HCT116 (cell line): ENCODE data around the gene YBX1. TPM values are rescaled to one million over a fixed set of nuclear protein-coding genes. Genes with fewer than 3 reads are reported as not detected.
A peak's percentile ranks its signal among the peaks of the same experiment; 100 is the strongest.

Source experiments
- ATAC-seq: fragments of 200-7000 bp; cut with Tn5 transposase; 2 replicates; pipeline ENCODE4 v1.9.1; 2020; ENCODE audit warnings: mild to moderate bottlenecking, moderate library complexity
- BruUV-seq: library from RNA; stranded (reverse); fragments of 400-500 nt; replicated peaks from 2 replicates; lab custom pipeline; 2021; lab: Mats Ljungman, UMichigan
- CTCF ChIA-PET: fragments of 300-600 bp; sonication (Branson Sonifier 250); formaldehyde crosslinking; loops from one replicate; lab custom pipeline; 2021; ENCODE audit warnings: antibody characterized with exemption; lab: Charles Lee
- POLR2A ChIA-PET: fragments of 300-600, 350-600 bp; sonication (Branson Sonifier 250); formaldehyde crosslinking; loops from one replicate; lab custom pipeline; 2021; ENCODE audit warnings: antibody characterized with exemption; lab: Charles Lee
- RAD21 ChIA-PET, 2 experiments: fragments of 300-600 bp; sonication (Branson Sonifier 250); formaldehyde crosslinking; loops; one replicate each; lab custom pipeline; 2023; ENCODE audit warnings: low total read pairs in 2 of 2; ENCODE audit not compliant: uncharacterized antibody in 2 of 2, unreplicated experiment in 2 of 2, low non-redundant PET in 1 of 2; lab: Charles Lee
- DNase-seq: peaks from one replicate; pipeline ENCODE4 v3.0.0-alpha.2; 2010; ENCODE audit warnings: low read depth, low spot score
- H2AFZ ChIP-seq: fragments of 200-600 bp; shearing (Covaris generic), sonication (generic); 2 replicates; pipeline ENCODE4 v1.6.1; 2017; ENCODE audit warnings: low read depth, mixed run types, mixed read lengths, antibody characterized with exemption, low read length; ENCODE audit not compliant: poor library complexity, severe bottlenecking
- H3K27ac ChIP-seq: 2 replicates; pipeline ENCODE4 v1.5.1; 2012; ENCODE audit warnings: low read depth, low read length
- H3K27me3 ChIP-seq: fragments of 200-600 bp; sonication (generic); 2 replicates; pipeline ENCODE4 v1.6.1; 2016; ENCODE audit warnings: mixed run types, low read length, mixed read lengths; ENCODE audit not compliant: insufficient read depth
- H3K36me3 ChIP-seq, 2 experiments: fragments of 200-500 bp in 1 of 2; fragments of 200-600 bp in 1 of 2; sonication (Bioruptor generic) in 1 of 2; sonication (generic) in 1 of 2; 2 replicates each; pipeline versions ENCODE4 v1.5.1 to v1.6.1; 2014 to 2016; ENCODE audit warnings: low read length in 2 of 2, inconsistent platforms in 1 of 2, mixed read lengths in 1 of 2, mixed run types in 1 of 2; ENCODE audit not compliant: insufficient read depth in 2 of 2, control insufficient read depth in 1 of 2
- H3K4me1 ChIP-seq, 2 experiments: fragments of 200-600 bp in 1 of 2; sonication (generic) in 1 of 2; 2 replicates each; pipeline versions ENCODE4 v1.5.1 to v1.6.1; 2012 to 2017; ENCODE audit warnings: low read length in 2 of 2, inconsistent platforms in 1 of 2, mild to moderate bottlenecking in 1 of 2, mixed read lengths in 1 of 2, mixed run types in 1 of 2, moderate library complexity in 1 of 2; ENCODE audit not compliant: insufficient read depth in 2 of 2, control insufficient read depth in 1 of 2
- H3K4me2 ChIP-seq: fragments of 200-600 bp; sonication (generic); 2 replicates; pipeline ENCODE4 v1.6.1; 2017; ENCODE audit warnings: mixed run types, low read length, mixed read lengths
- H3K4me3 ChIP-seq, 2 experiments: fragments of 200-600 bp in 1 of 2; sonication (generic) in 1 of 2; replicated peaks in 1 of 2; 2 replicates each; pipeline ENCODE4 v1.5.1; 2011 to 2016; ENCODE audit warnings: low read length in 2 of 2, control low read depth in 1 of 2, low read depth in 1 of 2, mild to moderate bottlenecking in 1 of 2, mixed read lengths in 1 of 2, mixed run types in 1 of 2
- H3K79me2 ChIP-seq: fragments of 200-600 bp; sonication (generic); 2 replicates; pipeline ENCODE4 v1.6.1; 2017; ENCODE audit warnings: mild to moderate bottlenecking, mixed run types, low read length, moderate library complexity, mixed read lengths; ENCODE audit not compliant: insufficient read depth
- H3K9ac ChIP-seq: fragments of 200-600 bp; sonication (generic); 2 replicates; pipeline ENCODE4 v1.6.1; 2016; ENCODE audit warnings: low read length, mixed read lengths
- H3K9me2 ChIP-seq: fragments of 200-600 bp; sonication (generic), shearing (Covaris generic); 2 replicates; pipeline ENCODE4 v1.6.1; 2017; ENCODE audit warnings: mixed run types, mild to moderate bottlenecking, moderate library complexity; ENCODE audit not compliant: insufficient read depth
- H3K9me3 ChIP-seq, 2 experiments: fragments of 200-500 bp in 1 of 2; fragments of 200-600 bp in 1 of 2; sonication (Bioruptor generic) in 1 of 2; sonication (generic) in 1 of 2; 2 replicates each; pipeline ENCODE4 v1.6.1; 2014 to 2017; ENCODE audit warnings: low read length in 2 of 2, mixed read lengths in 2 of 2, inconsistent platforms in 1 of 2, low read depth in 1 of 2, mild to moderate bottlenecking in 1 of 2, mixed run types in 1 of 2, moderate library complexity in 1 of 2; ENCODE audit not compliant: control insufficient read depth in 1 of 2, insufficient read depth in 1 of 2
- H4K20me1 ChIP-seq: fragments of 200-600 bp; sonication (generic), shearing (Covaris generic); 2 replicates; pipeline ENCODE4 v1.6.1; 2017; ENCODE audit warnings: mixed run types, mild to moderate bottlenecking, moderate library complexity; ENCODE audit not compliant: insufficient read depth
- CEBPB ChIP-seq: IDR thresholded peaks from 2 replicates; pipeline ENCODE4 v1.6.1; 2012; ENCODE audit warnings: low read depth
- ELF1 ChIP-seq: IDR thresholded peaks from 2 replicates; pipeline ENCODE4 v1.6.1; 2012; ENCODE audit warnings: low read depth, borderline replicate concordance
- POLR2A ChIP-seq: IDR thresholded peaks from 2 replicates; pipeline ENCODE4 v1.7.0; 2011; ENCODE audit warnings: borderline replicate concordance; ENCODE audit not compliant: insufficient read depth, insufficient read length; ENCODE audit errors: extremely low read depth
- POLR2AphosphoS5 ChIP-seq: IDR thresholded peaks from 2 replicates; pipeline ENCODE4 v1.6.1; 2011; ENCODE audit warnings: mild to moderate bottlenecking, low read depth, low read length, moderate library complexity
- SIN3A ChIP-seq: IDR thresholded peaks from 2 replicates; pipeline ENCODE4 v1.6.1; 2012; ENCODE audit warnings: low read depth
- SRF ChIP-seq: IDR thresholded peaks from 2 replicates; pipeline ENCODE4 v1.6.1; 2012; ENCODE audit warnings: low read depth
- TCF7L2 ChIP-seq: IDR thresholded peaks from 2 replicates; pipeline ENCODE4 v1.7.0; 2011; ENCODE audit warnings: borderline replicate concordance, inconsistent platforms; ENCODE audit not compliant: insufficient read depth, insufficient read length; ENCODE audit errors: extremely low read depth
- YY1 ChIP-seq: IDR thresholded peaks from 2 replicates; pipeline ENCODE4 v1.6.1; 2011; ENCODE audit warnings: low read length, low read depth, moderate library complexity, mild to moderate bottlenecking; ENCODE audit not compliant: insufficient replicate concordance; ENCODE audit errors: extremely low read depth
- ZFX ChIP-seq: fragments of 450-650 bp; IDR thresholded peaks from 2 replicates; pipeline ENCODE4 v1.6.1; 2017
- ZNF274 ChIP-seq: fragments of 200-500 bp; sonication (Bioruptor generic); IDR thresholded peaks from 2 replicates; pipeline ENCODE4 v1.6.1; 2014; ENCODE audit warnings: mild to moderate bottlenecking, low read depth, low read length, inconsistent platforms
- intact Hi-C: fragments of 100-400 bp; cut with micrococcal nuclease; formaldehyde crosslinking; loops from 2 replicates; pipeline ENCODE4 v1.10.0; 2022
- total RNA-seq: library from RNA; stranded (reverse); gene quantifications from one replicate; pipeline ENCODE4 v1.2.1, GENCODE V29; 2021; ENCODE audit not compliant: unreplicated experiment
- TF ChIP-seq, protein P1 (sequence below): IDR thresholded peaks from 2 replicates; pipeline ENCODE4 v1.6.1; 2012
- TF ChIP-seq, protein P2 (sequence below), 3 experiments: fragments of 200-600 bp in 1 of 3; sonication (generic) in 1 of 3; IDR thresholded peaks in 2 of 3; conservative IDR thresholded peaks in 1 of 3; 2 replicates each; pipeline ENCODE4 v1.5.1; 2012 to 2017; ENCODE audit warnings: low read depth in 2 of 3, low read length in 2 of 3, antibody characterized with exemption in 1 of 3, borderline replicate concordance in 1 of 3, control low read depth in 1 of 3, mild to moderate bottlenecking in 1 of 3, mixed read lengths in 1 of 3, mixed run types in 1 of 3, moderate library complexity in 1 of 3; ENCODE audit not compliant: insufficient read depth in 1 of 3

Gene YBX1
- total RNA-seq, 1 experiment from 2014 or later, result 1,009 TPM

DNA sequence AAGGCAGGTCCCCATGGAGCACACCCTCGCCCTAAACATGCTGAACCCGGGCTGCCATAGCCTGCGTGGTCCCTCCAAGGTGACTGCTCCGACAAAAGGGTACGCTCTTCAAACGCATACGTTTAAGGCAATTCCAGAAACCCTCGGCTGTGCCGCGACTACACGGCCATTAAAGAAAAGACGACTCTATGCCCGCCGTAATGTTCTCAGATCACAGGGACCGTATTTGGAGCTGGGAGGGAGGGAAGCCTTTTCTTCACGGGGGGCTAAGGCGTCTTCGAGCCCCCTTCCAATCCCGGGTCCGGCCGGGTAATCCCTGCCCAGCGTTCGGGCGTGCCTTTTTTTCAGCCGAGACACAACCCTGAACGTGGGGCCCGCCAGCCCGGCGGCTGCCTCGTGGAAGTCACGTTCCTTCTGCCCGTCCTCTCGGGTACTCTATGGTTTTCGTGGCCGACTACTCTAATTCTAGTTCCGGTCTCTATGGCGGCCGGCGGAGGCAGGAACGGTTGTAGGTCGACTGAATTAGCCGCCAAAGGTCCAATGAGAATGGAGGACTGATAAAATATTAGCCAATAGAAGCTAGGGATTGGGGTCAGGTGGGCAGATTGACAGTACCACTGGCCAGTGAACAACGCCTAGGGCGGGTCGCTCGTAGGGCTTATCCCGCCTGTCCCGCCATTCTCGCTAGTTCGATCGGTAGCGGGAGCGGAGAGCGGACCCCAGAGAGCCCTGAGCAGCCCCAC is at the start of gene YBX1 (continued):
- peak; percentile 19 for TF ChIP-seq TCF7L2
- no peak for TF ChIP-seq ZNF274
- no peak for TF ChIP-seq SRF
- TF ChIP-seq, protein P1, sequence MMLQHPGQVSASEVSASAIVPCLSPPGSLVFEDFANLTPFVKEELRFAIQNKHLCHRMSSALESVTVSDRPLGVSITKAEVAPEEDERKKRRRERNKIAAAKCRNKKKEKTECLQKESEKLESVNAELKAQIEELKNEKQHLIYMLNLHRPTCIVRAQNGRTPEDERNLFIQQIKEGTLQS, result no peak
- peak; percentile 90 for TF ChIP-seq POLR2AphosphoS5

DNA sequence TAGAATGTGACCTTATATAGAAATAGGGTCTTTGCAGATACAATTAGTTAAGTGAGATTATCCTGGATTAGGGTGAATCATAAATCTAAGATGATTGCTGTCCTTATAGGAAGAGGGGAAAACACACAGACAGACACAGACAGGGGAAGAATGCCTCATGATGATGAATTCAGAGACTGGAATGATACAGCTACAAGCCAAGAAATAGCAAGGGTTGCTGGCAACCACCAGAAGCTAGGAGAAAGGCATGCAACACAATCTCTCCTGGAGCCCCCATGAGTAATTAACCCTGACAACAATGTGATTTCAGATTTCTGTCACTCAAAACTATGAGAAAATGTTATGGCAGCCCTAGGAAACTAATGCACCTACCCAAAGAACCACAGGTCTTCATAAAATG is 43.1 kb upstream of the YBX1 start:
- Histone ChIP-seq H3K9ac (no peak overlapping the region), H3K79me2 (no peaks in the 10 kb centered on the region), H3K27ac (no peak overlapping the region), H4K20me1 (no peaks in the 10 kb centered on the region), H3K4me1 (no peaks in the 10 kb centered on the region), H3K4me2 (no peak overlapping the region), H3K36me3 (no peaks in the 10 kb centered on the region), H2AFZ (no peak overlapping the region), H3K9me2 (no peaks in the 10 kb centered on the region), H3K9me3 (no peaks in the 10 kb centered on the region), H3K4me3 (no peak overlapping the region), H3K27me3 (no peaks in the 10 kb centered on the region)
- ATAC-seq (no peak), DNase-seq (no peak)
- CTCF ChIA-PET, result no interaction called here
- no peak for TF ChIP-seq YY1
- TF ChIP-seq ZFX, result no peak
- TF ChIP-seq SRF, result no peak
- TF ChIP-seq SIN3A, result no peak
- TF ChIP-seq ZNF274, result no peak
- TF ChIP-seq, protein P2, sequence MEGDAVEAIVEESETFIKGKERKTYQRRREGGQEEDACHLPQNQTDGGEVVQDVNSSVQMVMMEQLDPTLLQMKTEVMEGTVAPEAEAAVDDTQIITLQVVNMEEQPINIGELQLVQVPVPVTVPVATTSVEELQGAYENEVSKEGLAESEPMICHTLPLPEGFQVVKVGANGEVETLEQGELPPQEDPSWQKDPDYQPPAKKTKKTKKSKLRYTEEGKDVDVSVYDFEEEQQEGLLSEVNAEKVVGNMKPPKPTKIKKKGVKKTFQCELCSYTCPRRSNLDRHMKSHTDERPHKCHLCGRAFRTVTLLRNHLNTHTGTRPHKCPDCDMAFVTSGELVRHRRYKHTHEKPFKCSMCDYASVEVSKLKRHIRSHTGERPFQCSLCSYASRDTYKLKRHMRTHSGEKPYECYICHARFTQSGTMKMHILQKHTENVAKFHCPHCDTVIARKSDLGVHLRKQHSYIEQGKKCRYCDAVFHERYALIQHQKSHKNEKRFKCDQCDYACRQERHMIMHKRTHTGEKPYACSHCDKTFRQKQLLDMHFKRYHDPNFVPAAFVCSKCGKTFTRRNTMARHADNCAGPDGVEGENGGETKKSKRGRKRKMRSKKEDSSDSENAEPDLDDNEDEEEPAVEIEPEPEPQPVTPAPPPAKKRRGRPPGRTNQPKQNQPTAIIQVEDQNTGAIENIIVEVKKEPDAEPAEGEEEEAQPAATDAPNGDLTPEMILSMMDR (IDR thresholded peaks at IDR 0.05 in 2 of 3, conservative IDR thresholded peaks at IDR 0.05 in 1 of 3; ENCODE audit: borderline replicate concordance in 1 of 3, insufficient read depth in 1 of 3, low read depth in 2 of 3, low read length in 2 of 3), result no peak
- no peak for TF ChIP-seq ELF1
- TF ChIP-seq CEBPB, result no peak
- no peak for TF ChIP-seq POLR2AphosphoS5
- no peak for TF ChIP-seq POLR2A
- BruUV-seq, result no TSS peak
- RAD21 ChIA-PET, result interaction anchor here in 1 of 2 experiments (0.6 kb wide), 1 partner anchor 40 kb away, joined by 3 read pairs; no protein-coding TSS in a partner anchor
- POLR2A ChIA-PET, result no interaction called here
- intact Hi-C loops, result no loop called here
